ENCODE measurements around the gene LETM1. TPM values are rescaled to one million over a fixed set of nuclear protein-coding genes. Genes with fewer than 3 reads are reported as not detected.

LETM1 gene
- total and polyA plus RNA-seq, 2 experiments from 2014 or later, result 29.4 to 46.0 TPM

GRCh38 chr4:1803523-1804423 is 52.2 kb downstream of the LETM1 start:
- Histone ChIP-seq H3K36me3 (replicated peaks; ENCODE audit: insufficient read depth, low read depth) (no peaks in the 10 kb centered on the region), H3K27ac (no peak overlapping the region), H3K4me1 (ENCODE audit: insufficient read depth) (peaks cover 20% of the 10 kb centered on the region), H3K4me3 (no peak overlapping the region), H3K9me2 (replicated peaks; ENCODE audit: insufficient read depth) (no peaks in the 10 kb centered on the region), H3K79me2 (peaks cover 15% of the 10 kb centered on the region), H3K4me2 (no peak overlapping the region), H4K20me1 (ENCODE audit: insufficient read depth, poor library complexity, severe bottlenecking) (no peaks in the 10 kb centered on the region), H3K27me3 (no peaks in the 10 kb centered on the region), H3K9me3 (ENCODE audit: low read depth) (no peaks in the 10 kb centered on the region), H2AFZ (no peak overlapping the region)
- no peak for TF ChIP-seq EZH2phosphoT487 (IDR thresholded peaks at IDR 0.05; ENCODE audit: low read depth, severe bottlenecking, unreplicated experiment)
- DNase-seq (ENCODE audit: low spot score), result no peak
- 97% methylated on average over 49 of the region's 51 CpGs for WGBS (ENCODE audit: low lambda C conversion rate, missing lambda C conversion rate)

GRCh38 chr4:1802720-1803522 is 53.0 kb downstream of the LETM1 start:
- H3K9me2 ChIP-seq (replicated peaks; ENCODE audit: insufficient read depth), result no peaks in the 10 kb centered on the region
- H3K4me2 ChIP-seq, result no peak overlapping the region
- H3K27ac ChIP-seq, result no peak overlapping the region
- 96% methylated on average over 56 of the region's 71 CpGs for WGBS (ENCODE audit: low lambda C conversion rate, missing lambda C conversion rate)
- TF ChIP-seq EZH2phosphoT487 (IDR thresholded peaks at IDR 0.05; ENCODE audit: low read depth, severe bottlenecking, unreplicated experiment) (no peak), EZH2 (IDR thresholded peaks at IDR 0.05; ENCODE audit: borderline replicate concordance) (no peak), CTCF (IDR thresholded peaks at IDR 0.05; ENCODE audit: poor library complexity) (no peak)
- no peak for DNase-seq (ENCODE audit: low spot score)
- H3K4me1 ChIP-seq (ENCODE audit: insufficient read depth), result peaks cover 22% of the 10 kb centered on the region
- no peaks in the 10 kb centered on the region for H3K36me3 ChIP-seq (replicated peaks; ENCODE audit: insufficient read depth, low read depth)
- H3K79me2 ChIP-seq, result peaks cover 22% of the 10 kb centered on the region
- no peaks in the 10 kb centered on the region for H3K9me3 ChIP-seq (ENCODE audit: low read depth)
- H3K27me3 ChIP-seq, result no peaks in the 10 kb centered on the region
- no peak overlapping the region for H3K4me3 ChIP-seq
- no peak overlapping the region for H2AFZ ChIP-seq
- no peaks in the 10 kb centered on the region for H4K20me1 ChIP-seq (ENCODE audit: insufficient read depth, poor library complexity, severe bottlenecking)

- Histone ChIP-seq H3K27ac (no peak overlapping the region), H3K36me3 (replicated peaks; ENCODE audit: insufficient read depth, low read depth) (no peaks in the 10 kb centered on the region), H3K79me2 (peaks cover 29% of the 10 kb centered on the region), H3K9me3 (ENCODE audit: low read depth) (no peaks in the 10 kb centered on the region), H3K4me2 (no peak overlapping the region), H3K27me3 (no peaks in the 10 kb centered on the region), H3K4me3 (no peak overlapping the region), H4K20me1 (ENCODE audit: insufficient read depth, poor library complexity, severe bottlenecking) (peaks cover 4% of the 10 kb centered on the region), H3K9me2 (replicated peaks; ENCODE audit: insufficient read depth) (no peaks in the 10 kb centered on the region), H2AFZ (no peak overlapping the region), H3K4me1 (ENCODE audit: insufficient read depth) (peaks cover 26% of the 10 kb centered on the region)
- no peak for TF ChIP-seq EZH2phosphoT487 (IDR thresholded peaks at IDR 0.05; ENCODE audit: low read depth, severe bottlenecking, unreplicated experiment)
- TF ChIP-seq EZH2 (IDR thresholded peaks at IDR 0.05; ENCODE audit: borderline replicate concordance), result no peak
- TF ChIP-seq CTCF (IDR thresholded peaks at IDR 0.05; ENCODE audit: poor library complexity), result no peak
- no peak for DNase-seq (ENCODE audit: low spot score)
- WGBS (ENCODE audit: low lambda C conversion rate, missing lambda C conversion rate), result 76% methylated on average over 21 of the region's 22 CpGs
Measured at GRCh38 chr4:1802151-1802715, 53.7 kb downstream of the LETM1 start.
